Measurements from ENCODE around the gene VILL.

- TF ChIP-seq, protein P1, sequence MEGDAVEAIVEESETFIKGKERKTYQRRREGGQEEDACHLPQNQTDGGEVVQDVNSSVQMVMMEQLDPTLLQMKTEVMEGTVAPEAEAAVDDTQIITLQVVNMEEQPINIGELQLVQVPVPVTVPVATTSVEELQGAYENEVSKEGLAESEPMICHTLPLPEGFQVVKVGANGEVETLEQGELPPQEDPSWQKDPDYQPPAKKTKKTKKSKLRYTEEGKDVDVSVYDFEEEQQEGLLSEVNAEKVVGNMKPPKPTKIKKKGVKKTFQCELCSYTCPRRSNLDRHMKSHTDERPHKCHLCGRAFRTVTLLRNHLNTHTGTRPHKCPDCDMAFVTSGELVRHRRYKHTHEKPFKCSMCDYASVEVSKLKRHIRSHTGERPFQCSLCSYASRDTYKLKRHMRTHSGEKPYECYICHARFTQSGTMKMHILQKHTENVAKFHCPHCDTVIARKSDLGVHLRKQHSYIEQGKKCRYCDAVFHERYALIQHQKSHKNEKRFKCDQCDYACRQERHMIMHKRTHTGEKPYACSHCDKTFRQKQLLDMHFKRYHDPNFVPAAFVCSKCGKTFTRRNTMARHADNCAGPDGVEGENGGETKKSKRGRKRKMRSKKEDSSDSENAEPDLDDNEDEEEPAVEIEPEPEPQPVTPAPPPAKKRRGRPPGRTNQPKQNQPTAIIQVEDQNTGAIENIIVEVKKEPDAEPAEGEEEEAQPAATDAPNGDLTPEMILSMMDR (IDR thresholded peaks at IDR 0.05): no peak
- TF ChIP-seq POLR2A (IDR thresholded peaks at IDR 0.05): no peak
Measured at GRCh38 chr3:38017445-38018295, 27.1 kb downstream of the VILL start.
